ENCODE results near the gene ACR.
A peak's percentile ranks its signal among the peaks of the same experiment; 100 is the strongest.
"Not testable (repeated sequence)": the region's sequence is repeated elsewhere in the genome, so short reads cannot be mapped to it uniquely, and the experiment has no call there.

Gene ACR

GRCh38 chr22:50780244-50780643 is 42.2 kb downstream of the ACR start:
- DNase-seq (ENCODE audit: low read depth): not testable (repeated sequence)

GRCh38 chr22:50782253-50782652 is 44.2 kb downstream of the ACR start:
- not testable (repeated sequence) for DNase-seq (ENCODE audit: low read depth)

GRCh38 chr22:50783033-50783879 is 45.3 kb downstream of the ACR start, which contains the start of gene RABL2B:
RABL2B (minus strand) TSS chr22:50783636; CDS start chr22:50782294, 1,342 bp downstream.
- peak; percentile 72 for DNase-seq (ENCODE audit: low read depth)

- DNase-seq (ENCODE audit: low read depth): not testable (repeated sequence)
Measured at GRCh38 chr22:50783880-50784276, 45.9 kb downstream of the ACR start.

- DNase-seq (ENCODE audit: low read depth): not testable (repeated sequence)
Measured at GRCh38 chr22:50785289-50785688, 47.3 kb downstream of the ACR start.

GRCh38 chr22:50786936-50787335 is 48.9 kb downstream of the ACR start:
- DNase-seq (ENCODE audit: low read depth): not testable (repeated sequence)
